ENCODE results near the gene POR. TPM values are rescaled to one million over a fixed set of nuclear protein-coding genes. Genes with fewer than 3 reads are reported as not detected.

Gene POR
- total and polyA plus RNA-seq, 2 of the 8 experiments (the other 6 are each of a cell fraction or from before 2014, with no cell fraction given) = 98.7 to 144 TPM

DNA sequence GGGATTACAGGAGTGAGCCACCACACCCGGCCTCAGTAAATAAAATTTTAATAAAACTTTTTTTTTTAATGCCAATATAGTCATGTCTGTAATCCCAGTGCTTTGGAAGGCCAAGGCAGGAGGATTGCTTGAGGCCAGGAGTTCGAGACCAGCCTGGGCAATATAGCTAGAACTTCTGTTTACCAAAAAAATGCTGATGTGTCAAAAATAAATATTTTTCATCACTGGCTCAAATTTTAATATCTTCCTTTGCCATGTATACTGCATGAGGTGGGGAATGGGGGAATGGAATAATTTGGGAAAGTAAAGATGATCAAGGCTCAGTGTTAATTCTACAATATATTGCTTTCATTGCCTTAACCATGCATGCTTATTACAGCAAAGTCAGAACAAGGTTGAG is 46.8 kb upstream of the POR start:
- H4K91ac ChIP-seq (replicated peaks; ENCODE audit: insufficient read length, low read length) = no peak overlapping the region
- 97% methylated on average over 2 of the region's 2 CpGs; no CpG with 5 or more reads in 1 of the 2 experiments for WGBS, 2 experiments (ENCODE audit: extremely low coverage in 1 of 2, insufficient coverage in 1 of 2, insufficient read length in 1 of 2, insufficient replicate concordance in 2 of 2, low coverage in 1 of 2, low lambda C conversion rate in 2 of 2, missing lambda C conversion rate in 1 of 2)
- H3K79me1 ChIP-seq (ENCODE audit: low read depth, low read length) = no peaks in the 10 kb centered on the region
- no peak overlapping the region for H2BK12ac ChIP-seq (ENCODE audit: low read depth, low read length)
- H3K56ac ChIP-seq (replicated peaks; ENCODE audit: insufficient read length, low read depth, low read length) = no peak overlapping the region
- H3K9ac ChIP-seq (replicated peaks in 1 of 4; ENCODE audit: extremely low read depth in 1 of 4, low read depth in 3 of 4, low read length in 3 of 4) = no peak overlapping the region
- ChIA-PET POLR2A (ENCODE audit: partially characterized antibody) (interaction anchor here (0.9 to 1.6 kb wide), 2 partner anchors 24 to 48 kb away, joined by 3 to 7 read pairs; no protein-coding TSS in a partner anchor), CTCF (ENCODE audit: partially characterized antibody) (interaction anchor here (0.7 to 3.0 kb wide), 3 partner anchors 10 to 152 kb away, joined by 3 to 10 read pairs (median 4); partner anchors contain the start of gene RHBDD2)
- H3K4me2 ChIP-seq (ENCODE audit: insufficient read depth in 1 of 2, low read depth in 2 of 2, low read length in 2 of 2) = no peak overlapping the region
- H2BK15ac ChIP-seq (ENCODE audit: low read length) = no peak overlapping the region
- no peak for FAIRE-seq
- H3K4me1 ChIP-seq (replicated peaks in 1 of 4; ENCODE audit: control insufficient read depth in 3 of 4, insufficient read depth in 4 of 4, low read length in 3 of 4) = peaks cover 0 to 3% (median 2%) of the 10 kb centered on the region in 4 experiments; a peak in 3 of 7 replicates
- no peak overlapping the region for H2AK5ac ChIP-seq (ENCODE audit: low read depth, low read length)
- H2BK120ac ChIP-seq (replicated peaks; ENCODE audit: low read depth, low read length) = no peak overlapping the region
- no peak overlapping the region for H3K14ac ChIP-seq (ENCODE audit: insufficient read length)
- no peak overlapping the region for H2BK20ac ChIP-seq (ENCODE audit: low read length)
- H3K36me3 ChIP-seq (ENCODE audit: control insufficient read depth in 2 of 4, insufficient read depth in 4 of 4, low read length in 3 of 4) = no peaks in the 10 kb centered on the region
- no peak for TF ChIP-seq PHF8 (conservative IDR thresholded peaks at IDR 0.05; ENCODE audit: low read depth, low read length)
- TF ChIP-seq HDAC2 (IDR thresholded peaks at IDR 0.05; ENCODE audit: borderline replicate concordance in 1 of 2, low read depth in 2 of 2, low read length in 2 of 2) = no peak
- no peak overlapping the region for H4K5ac ChIP-seq (ENCODE audit: insufficient read length, low read depth, low read length)
- no peak overlapping the region for H3K18ac ChIP-seq (ENCODE audit: extremely low read depth, low read length)
- H3K4ac ChIP-seq (replicated peaks; ENCODE audit: insufficient read length, low read depth, low read length) = no peak overlapping the region
- H4K20me1 ChIP-seq (replicated peaks in 1 of 2; ENCODE audit: control insufficient read depth in 1 of 2, insufficient read depth in 2 of 2, low read length in 2 of 2) = no peaks in the 10 kb centered on the region
- no peaks in the 10 kb centered on the region for H3K27me3 ChIP-seq (replicated peaks in 1 of 4; ENCODE audit: control insufficient read depth in 3 of 4, extremely low read depth in 1 of 4, insufficient read depth in 3 of 4, low read length in 3 of 4)
- no peaks in the 10 kb centered on the region for H3K23me2 ChIP-seq (ENCODE audit: low read depth, low read length)
- DNase-seq (ENCODE audit: low read depth in 1 of 2, low spot score in 2 of 2) = no peak
- no peak overlapping the region for H3K4me3 ChIP-seq (ENCODE audit: extremely low read depth in 1 of 4, insufficient read depth in 2 of 4, low read depth in 3 of 4, low read length in 4 of 4)
- no peak overlapping the region for H3K27ac ChIP-seq (ENCODE audit: low read depth, low read length)
- no peak overlapping the region for H2AFZ ChIP-seq (ENCODE audit: low read length)
- no peak overlapping the region for H4K8ac ChIP-seq (ENCODE audit: extremely low read depth, insufficient read depth, low read length)
- no peak overlapping the region for H3K23ac ChIP-seq (ENCODE audit: insufficient read length)
- no peaks in the 10 kb centered on the region for H3K9me3 ChIP-seq (ENCODE audit: insufficient read depth in 2 of 2, low read depth in 1 of 2, low read length in 1 of 2)
- H2BK5ac ChIP-seq (ENCODE audit: low read depth, low read length) = no peak overlapping the region
- no peaks in the 10 kb centered on the region for H3K79me2 ChIP-seq (ENCODE audit: control insufficient read depth in 1 of 2, insufficient read depth in 2 of 2, low read length in 2 of 2)
